Neural progenitor cell (in vitro differentiated cells): ENCODE data around the gene UNC13B.

Source experiments
- EZH2 ChIP-seq: fragments of 200-600 bp; sonication (generic); IDR thresholded peaks from 2 replicates; pipeline ENCODE4 v1.6.1; 2017; ENCODE audit warnings: antibody characterized with exemption, mild to moderate bottlenecking, moderate library complexity
- EZH2phosphoT487 ChIP-seq: fragments of 200-600 bp; sonication (generic); IDR thresholded peaks from 2 replicates; pipeline ENCODE4 v1.6.1; 2017; ENCODE audit warnings: antibody characterized with exemption
- TF ChIP-seq, protein P1 (sequence below): fragments of 200-600 bp; sonication (generic); IDR thresholded peaks from 2 replicates; pipeline ENCODE4 v1.5.1; 2017; ENCODE audit warnings: antibody characterized with exemption, mild to moderate bottlenecking

DNA sequence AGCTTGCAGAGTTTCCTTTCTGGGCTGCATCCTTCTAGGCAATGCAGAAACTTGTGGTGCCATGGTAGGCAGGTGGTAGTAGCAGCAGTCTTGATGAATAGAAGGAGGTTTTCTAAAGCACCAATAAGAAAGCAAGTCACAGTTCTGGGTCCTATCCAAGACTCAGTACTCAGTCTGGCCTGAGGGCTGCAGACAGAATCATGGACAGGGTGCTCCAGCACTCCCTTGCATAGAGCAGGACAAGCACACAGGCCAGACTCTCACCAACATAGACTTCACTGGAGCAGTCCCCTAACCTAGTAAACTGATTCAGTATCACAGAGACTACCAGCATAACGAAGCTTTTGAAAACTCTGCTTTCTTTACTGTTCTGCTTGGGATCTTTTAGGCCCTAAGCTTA lies 194.1 kb downstream of the UNC13B start:
- TF ChIP-seq, protein P1, sequence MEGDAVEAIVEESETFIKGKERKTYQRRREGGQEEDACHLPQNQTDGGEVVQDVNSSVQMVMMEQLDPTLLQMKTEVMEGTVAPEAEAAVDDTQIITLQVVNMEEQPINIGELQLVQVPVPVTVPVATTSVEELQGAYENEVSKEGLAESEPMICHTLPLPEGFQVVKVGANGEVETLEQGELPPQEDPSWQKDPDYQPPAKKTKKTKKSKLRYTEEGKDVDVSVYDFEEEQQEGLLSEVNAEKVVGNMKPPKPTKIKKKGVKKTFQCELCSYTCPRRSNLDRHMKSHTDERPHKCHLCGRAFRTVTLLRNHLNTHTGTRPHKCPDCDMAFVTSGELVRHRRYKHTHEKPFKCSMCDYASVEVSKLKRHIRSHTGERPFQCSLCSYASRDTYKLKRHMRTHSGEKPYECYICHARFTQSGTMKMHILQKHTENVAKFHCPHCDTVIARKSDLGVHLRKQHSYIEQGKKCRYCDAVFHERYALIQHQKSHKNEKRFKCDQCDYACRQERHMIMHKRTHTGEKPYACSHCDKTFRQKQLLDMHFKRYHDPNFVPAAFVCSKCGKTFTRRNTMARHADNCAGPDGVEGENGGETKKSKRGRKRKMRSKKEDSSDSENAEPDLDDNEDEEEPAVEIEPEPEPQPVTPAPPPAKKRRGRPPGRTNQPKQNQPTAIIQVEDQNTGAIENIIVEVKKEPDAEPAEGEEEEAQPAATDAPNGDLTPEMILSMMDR = no peak
- TF ChIP-seq EZH2 (no peak), EZH2phosphoT487 (no peak)
